Astrocyte (in vitro differentiated cells and primary cell): ENCODE measurements around the gene HOXA7.

ENCODE experiments used
- CTCF ChIP-seq: IDR thresholded peaks from 2 replicates; pipeline ENCODE4 v1.5.1; 2011; ENCODE audit warnings: low read depth, mild to moderate bottlenecking, inconsistent platforms, low read length, moderate library complexity; ENCODE audit not compliant: insufficient read depth
- EZH2 ChIP-seq: IDR thresholded peaks from 2 replicates; pipeline ENCODE4 v1.6.1; 2012; ENCODE audit warnings: mild to moderate bottlenecking, low read length, inconsistent platforms; ENCODE audit not compliant: insufficient read depth

- TF ChIP-seq CTCF (no peak), EZH2 (peak; percentile 21)
Measured at GRCh38 chr7:27160145-27160545, 3.7 kb upstream of the HOXA7 start.
